ENCODE measurements around the gene ANGPTL7.

The ANGPTL7 gene

DNA sequence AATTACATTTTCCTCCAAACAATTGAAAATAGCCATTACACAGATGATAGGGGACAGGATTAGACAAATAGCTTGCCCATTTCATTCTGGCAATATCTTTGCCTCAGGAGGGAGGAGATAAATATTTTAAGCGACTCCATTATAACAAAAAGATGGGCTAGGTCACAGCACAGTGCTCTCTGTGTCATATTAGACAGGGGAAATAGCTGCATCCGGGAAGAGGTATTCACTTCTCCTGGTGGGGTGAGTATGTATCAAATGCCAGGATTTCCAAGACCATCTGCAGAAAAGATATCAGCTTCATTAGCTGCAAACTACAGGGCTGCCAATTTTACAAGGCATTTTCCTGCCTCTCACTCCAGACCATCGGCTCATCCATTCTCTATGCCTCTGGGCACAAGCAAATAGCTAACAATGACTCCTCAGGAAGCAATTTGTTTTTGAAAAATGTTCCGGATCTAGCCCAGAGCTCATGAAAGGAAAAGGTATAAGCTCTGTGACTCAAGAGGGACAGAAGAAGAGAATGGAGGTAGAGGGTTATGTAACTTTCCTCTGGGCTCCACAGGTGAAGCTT lies 41.9 kb upstream of the ANGPTL7 start:
- Histone ChIP-seq H3K36me3 (ENCODE audit: insufficient read depth, low read length) (peaks cover 89% of the 10 kb centered on the region), H3K4me2 (ENCODE audit: insufficient read depth, low read length) (no peak overlapping the region), H3K79me2 (ENCODE audit: insufficient read depth, low read length) (no peaks in the 10 kb centered on the region), H3K27me3 (ENCODE audit: insufficient read depth, low read length, poor library complexity) (no peaks in the 10 kb centered on the region), H3K9ac (ENCODE audit: low read depth, low read length) (no peak overlapping the region), H3K4me1 (ENCODE audit: insufficient read depth, low read length) (no peaks in the 10 kb centered on the region), H2AFZ (ENCODE audit: low read depth, low read length) (no peak overlapping the region), H3K4me3 (ENCODE audit: low read depth in 1 of 2, low read length in 2 of 2) (no peak overlapping the region), H3K27ac (ENCODE audit: low read length) (no peak overlapping the region), H4K20me1 (ENCODE audit: insufficient read depth, low read length) (no peaks in the 10 kb centered on the region), H3K9me3 (ENCODE audit: insufficient read depth, low read length, severe bottlenecking) (no peaks in the 10 kb centered on the region)
- DNase-seq (no peak), ATAC-seq (ENCODE audit: insufficient read depth, low read depth) (no peak)
- no peak for TF ChIP-seq EZH2 (IDR thresholded peaks at IDR 0.05; ENCODE audit: borderline replicate concordance, low read depth, low read length, severe bottlenecking)
- TF ChIP-seq, protein P1, sequence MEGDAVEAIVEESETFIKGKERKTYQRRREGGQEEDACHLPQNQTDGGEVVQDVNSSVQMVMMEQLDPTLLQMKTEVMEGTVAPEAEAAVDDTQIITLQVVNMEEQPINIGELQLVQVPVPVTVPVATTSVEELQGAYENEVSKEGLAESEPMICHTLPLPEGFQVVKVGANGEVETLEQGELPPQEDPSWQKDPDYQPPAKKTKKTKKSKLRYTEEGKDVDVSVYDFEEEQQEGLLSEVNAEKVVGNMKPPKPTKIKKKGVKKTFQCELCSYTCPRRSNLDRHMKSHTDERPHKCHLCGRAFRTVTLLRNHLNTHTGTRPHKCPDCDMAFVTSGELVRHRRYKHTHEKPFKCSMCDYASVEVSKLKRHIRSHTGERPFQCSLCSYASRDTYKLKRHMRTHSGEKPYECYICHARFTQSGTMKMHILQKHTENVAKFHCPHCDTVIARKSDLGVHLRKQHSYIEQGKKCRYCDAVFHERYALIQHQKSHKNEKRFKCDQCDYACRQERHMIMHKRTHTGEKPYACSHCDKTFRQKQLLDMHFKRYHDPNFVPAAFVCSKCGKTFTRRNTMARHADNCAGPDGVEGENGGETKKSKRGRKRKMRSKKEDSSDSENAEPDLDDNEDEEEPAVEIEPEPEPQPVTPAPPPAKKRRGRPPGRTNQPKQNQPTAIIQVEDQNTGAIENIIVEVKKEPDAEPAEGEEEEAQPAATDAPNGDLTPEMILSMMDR (IDR thresholded peaks at IDR 0.05; ENCODE audit: borderline replicate concordance, extremely low read depth, low read length, poor library complexity, severe bottlenecking), result no peak

DNA sequence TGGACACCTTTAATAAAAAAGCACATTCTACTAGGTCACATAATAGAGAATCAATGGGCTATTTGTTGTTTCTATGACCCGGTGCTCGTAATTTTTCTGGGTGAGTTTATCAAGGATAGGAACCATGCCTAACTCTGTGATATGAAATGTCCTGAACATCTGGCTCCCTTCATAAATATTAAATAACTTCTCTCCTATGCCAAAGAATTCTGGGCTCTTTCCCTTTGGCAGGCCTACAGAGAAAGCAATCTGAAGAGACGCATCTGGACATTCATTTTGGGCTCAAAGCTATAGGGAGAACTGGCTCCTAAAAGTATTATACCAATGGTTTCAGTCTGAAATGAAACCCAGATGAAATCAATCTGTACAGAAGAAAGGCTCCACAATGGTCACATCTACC lies 38.8 kb upstream of the ANGPTL7 start:
- Histone ChIP-seq H3K4me3 (ENCODE audit: low read depth in 1 of 2, low read length in 2 of 2) (no peak overlapping the region), H3K36me3 (ENCODE audit: insufficient read depth, low read length) (peaks cover 87% of the 10 kb centered on the region), H3K4me2 (ENCODE audit: insufficient read depth, low read length) (no peak overlapping the region), H4K20me1 (ENCODE audit: insufficient read depth, low read length) (no peaks in the 10 kb centered on the region), H2AFZ (ENCODE audit: low read depth, low read length) (no peak overlapping the region), H3K9me3 (ENCODE audit: insufficient read depth, low read length, severe bottlenecking) (no peaks in the 10 kb centered on the region), H3K27ac (ENCODE audit: low read length) (no peak overlapping the region), H3K79me2 (ENCODE audit: insufficient read depth, low read length) (no peaks in the 10 kb centered on the region), H3K4me1 (ENCODE audit: insufficient read depth, low read length) (no peaks in the 10 kb centered on the region), H3K9ac (ENCODE audit: low read depth, low read length) (no peak overlapping the region), H3K27me3 (ENCODE audit: insufficient read depth, low read length, poor library complexity) (no peaks in the 10 kb centered on the region)
- TF ChIP-seq EZH2 (IDR thresholded peaks at IDR 0.05; ENCODE audit: borderline replicate concordance, low read depth, low read length, severe bottlenecking), result no peak
- TF ChIP-seq, protein P1 (IDR thresholded peaks at IDR 0.05; ENCODE audit: borderline replicate concordance, extremely low read depth, low read length, poor library complexity, severe bottlenecking), result no peak
- ATAC-seq (ENCODE audit: insufficient read depth, low read depth), result no peak
- DNase-seq, result no peak

DNA sequence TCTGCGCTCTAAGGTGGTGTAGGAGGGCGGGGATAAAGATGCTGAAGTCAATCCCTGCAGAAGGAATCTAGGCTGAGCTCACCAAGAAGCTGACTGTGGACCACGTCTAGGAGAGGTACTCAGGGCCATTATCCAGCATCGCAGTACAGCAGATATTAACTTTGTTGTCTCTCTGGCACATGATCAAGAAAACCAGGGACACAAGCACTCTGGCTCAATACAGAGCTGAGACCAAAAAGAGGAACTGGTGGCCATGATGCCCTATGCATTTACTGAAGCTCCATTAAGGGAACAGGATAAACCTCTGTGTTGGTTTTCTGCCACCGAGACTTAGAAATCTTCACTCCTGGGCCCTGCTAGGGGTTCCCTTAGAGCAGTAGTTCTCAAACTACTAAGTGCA lies 38.0 kb upstream of the ANGPTL7 start:
- ATAC-seq (ENCODE audit: insufficient read depth, low read depth), result no peak
- H3K9me3 ChIP-seq (ENCODE audit: insufficient read depth, low read length, severe bottlenecking), result no peaks in the 10 kb centered on the region
- H3K27me3 ChIP-seq (ENCODE audit: insufficient read depth, low read length, poor library complexity), result no peaks in the 10 kb centered on the region
- DNase-seq, result no peak
- H3K4me3 ChIP-seq (ENCODE audit: low read depth in 1 of 2, low read length in 2 of 2), result no peak overlapping the region
- H3K27ac ChIP-seq (ENCODE audit: low read length), result no peak overlapping the region
- no peaks in the 10 kb centered on the region for H3K4me1 ChIP-seq (ENCODE audit: insufficient read depth, low read length)
- H3K4me2 ChIP-seq (ENCODE audit: insufficient read depth, low read length), result no peak overlapping the region
- no peaks in the 10 kb centered on the region for H3K79me2 ChIP-seq (ENCODE audit: insufficient read depth, low read length)
- H4K20me1 ChIP-seq (ENCODE audit: insufficient read depth, low read length), result no peaks in the 10 kb centered on the region
- peaks cover 87% of the 10 kb centered on the region for H3K36me3 ChIP-seq (ENCODE audit: insufficient read depth, low read length)
- TF ChIP-seq EZH2 (IDR thresholded peaks at IDR 0.05; ENCODE audit: borderline replicate concordance, low read depth, low read length, severe bottlenecking), result no peak
- TF ChIP-seq, protein P1 (IDR thresholded peaks at IDR 0.05; ENCODE audit: borderline replicate concordance, extremely low read depth, low read length, poor library complexity, severe bottlenecking), result no peak
- H2AFZ ChIP-seq (ENCODE audit: low read depth, low read length), result no peak overlapping the region
- H3K9ac ChIP-seq (ENCODE audit: low read depth, low read length), result no peak overlapping the region
